MM.1S (cell line): ENCODE measurements around the gene FBXL2.
"Not testable (repeated sequence)": the region's sequence is repeated elsewhere in the genome, so short reads cannot be mapped to it uniquely, and the experiment has no call there.

Experiments used
- DNase-seq: peaks from one replicate; pipeline ENCODE4 v3.0.0-alpha.2; 2015
- H2AFZ ChIP-seq: fragments of 300-600 bp; sonication (generic); 2 replicates; pipeline ENCODE4 v1.6.0; 2016; ENCODE audit warnings: antibody characterized with exemption, low read length
- H3F3A ChIP-seq: fragments of 300-600 bp; sonication (generic); 2 replicates; pipeline ENCODE4 v1.6.1; 2016; ENCODE audit warnings: mild to moderate bottlenecking, antibody characterized with exemption, low read length, moderate library complexity, mixed read lengths; ENCODE audit not compliant: insufficient read depth
- H3K27ac ChIP-seq: fragments of 300-600 bp; sonication (generic); 2 replicates; pipeline ENCODE4 v1.5.1; 2016; ENCODE audit warnings: mild to moderate bottlenecking, low read length
- H3K27me3 ChIP-seq: fragments of 300-600 bp; sonication (generic); replicated peaks from 2 replicates; pipeline ENCODE4 v1.6.0; 2016; ENCODE audit warnings: low read length; ENCODE audit not compliant: insufficient read depth
- H3K36me3 ChIP-seq: fragments of 300-600 bp; sonication (generic); replicated peaks from 2 replicates; pipeline ENCODE4 v1.6.1; 2016; ENCODE audit warnings: mild to moderate bottlenecking, low read length, mixed read lengths; ENCODE audit not compliant: insufficient read depth
- H3K4me1 ChIP-seq: fragments of 300-600 bp; sonication (generic); 2 replicates; pipeline ENCODE4 v1.6.1; 2016; ENCODE audit warnings: low read length, mixed read lengths
- H3K4me2 ChIP-seq: fragments of 300-600 bp; sonication (generic); 2 replicates; pipeline ENCODE4 v1.6.0; 2016; ENCODE audit warnings: low read depth, low read length
- H3K4me3 ChIP-seq: fragments of 300-600 bp; sonication (generic); 2 replicates; pipeline ENCODE4 v1.5.1; 2016; ENCODE audit warnings: low read length, mixed read lengths
- H3K79me2 ChIP-seq: fragments of 300-600 bp; sonication (generic); 2 replicates; pipeline ENCODE4 v1.6.1; 2016; ENCODE audit warnings: mixed run types, low read length, mixed read lengths
- H3K9ac ChIP-seq: fragments of 300-600 bp; sonication (generic); 2 replicates; pipeline ENCODE4 v1.6.1; 2016; ENCODE audit warnings: low read length, mixed read lengths
- H3K9me2 ChIP-seq: fragments of 300-600 bp; sonication (generic); replicated peaks from 2 replicates; pipeline ENCODE4 v1.6.1; 2016; ENCODE audit warnings: mild to moderate bottlenecking, low read length, mixed read lengths; ENCODE audit not compliant: insufficient read depth
- H3K9me3 ChIP-seq: fragments of 300-600 bp; sonication (generic); replicated peaks from 2 replicates; pipeline ENCODE4 v1.6.1; 2016; ENCODE audit warnings: mild to moderate bottlenecking, low read length, mixed read lengths; ENCODE audit not compliant: insufficient read depth
- H4K20me1 ChIP-seq: fragments of 300-600 bp; sonication (generic); 2 replicates; pipeline ENCODE4 v1.6.1; 2016; ENCODE audit warnings: mild to moderate bottlenecking, low read length, moderate library complexity, mixed read lengths; ENCODE audit not compliant: insufficient read depth
- EZH2 ChIP-seq: fragments of 300-600 bp; sonication (generic); optimal IDR thresholded peaks from 2 replicates; pipeline ENCODE3; 2017; ENCODE audit warnings: low read depth, mild to moderate bottlenecking, antibody characterized with exemption, low read length, mixed read lengths
- EZH2phosphoT487 ChIP-seq: fragments of 300-600 bp; sonication (generic); IDR thresholded peaks from 2 replicates; pipeline ENCODE4 v1.6.1; 2018; ENCODE audit warnings: antibody characterized with exemption, low read length
- TF ChIP-seq, protein P1 (sequence below): fragments of 300-600 bp; sonication (generic); IDR thresholded peaks from 2 replicates; pipeline ENCODE4 v1.5.1; 2016; ENCODE audit warnings: antibody characterized with exemption, low read length, mixed read lengths

The FBXL2 gene

DNA sequence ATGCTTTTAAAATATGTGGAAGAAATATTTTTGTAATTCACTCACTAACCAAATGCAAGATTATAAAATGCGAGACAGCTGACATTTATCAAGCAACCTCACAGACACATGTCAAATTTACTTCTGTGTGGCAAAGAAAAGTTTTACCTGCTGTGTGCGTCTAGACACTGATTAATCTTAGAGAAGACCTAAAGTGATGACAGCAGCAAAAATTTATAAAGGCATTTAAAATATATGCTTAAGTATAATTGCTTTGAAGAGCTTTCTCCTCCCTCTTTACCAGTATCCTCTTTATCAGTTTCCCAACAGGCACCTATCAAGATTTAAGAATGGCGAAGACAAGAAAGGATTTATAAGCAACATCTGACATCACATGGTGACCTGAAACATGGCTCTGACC lies 125.7 kb downstream of the FBXL2 start:
- Histone ChIP-seq H3K9ac (no peak overlapping the region), H3K27ac (no peak overlapping the region), H3K36me3 (peaks cover 4% of the 10 kb centered on the region)

DNA sequence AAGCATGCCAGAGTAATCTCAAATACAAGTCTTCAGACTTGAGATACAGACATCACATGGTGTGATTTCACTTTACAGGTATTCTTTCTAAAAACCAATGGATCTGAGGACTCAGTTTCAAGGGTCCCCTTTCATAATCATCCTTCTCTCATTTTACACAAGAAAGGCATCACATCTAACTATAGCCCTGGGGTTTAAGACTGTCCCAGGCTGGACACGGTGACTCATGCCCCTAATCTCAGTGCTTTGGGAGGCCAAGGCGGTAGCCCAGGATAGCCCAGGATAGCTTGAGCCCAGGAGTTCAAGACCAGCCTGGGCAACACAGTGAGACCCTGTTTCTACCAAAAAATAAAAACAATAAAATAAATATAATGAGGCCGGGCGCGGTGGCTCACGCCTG lies 126.5 kb downstream of the FBXL2 start:
- Histone ChIP-seq H3K27ac (no peak overlapping the region), H3K9ac (no peak overlapping the region), H3K9me2 (no peaks in the 10 kb centered on the region), H3K79me2 (no peaks in the 10 kb centered on the region), H3K27me3 (no peaks in the 10 kb centered on the region), H4K20me1 (no peaks in the 10 kb centered on the region), H3K36me3 (peaks cover 4% of the 10 kb centered on the region), H3K4me3 (no peak overlapping the region), H2AFZ (no peak overlapping the region), H3K4me2 (no peak overlapping the region), H3K9me3 (no peaks in the 10 kb centered on the region), H3F3A (no peaks in the 10 kb centered on the region), H3K4me1 (no peaks in the 10 kb centered on the region)
- no peak for DNase-seq
- no peak for TF ChIP-seq EZH2
- TF ChIP-seq EZH2phosphoT487 = no peak
- TF ChIP-seq, protein P1, sequence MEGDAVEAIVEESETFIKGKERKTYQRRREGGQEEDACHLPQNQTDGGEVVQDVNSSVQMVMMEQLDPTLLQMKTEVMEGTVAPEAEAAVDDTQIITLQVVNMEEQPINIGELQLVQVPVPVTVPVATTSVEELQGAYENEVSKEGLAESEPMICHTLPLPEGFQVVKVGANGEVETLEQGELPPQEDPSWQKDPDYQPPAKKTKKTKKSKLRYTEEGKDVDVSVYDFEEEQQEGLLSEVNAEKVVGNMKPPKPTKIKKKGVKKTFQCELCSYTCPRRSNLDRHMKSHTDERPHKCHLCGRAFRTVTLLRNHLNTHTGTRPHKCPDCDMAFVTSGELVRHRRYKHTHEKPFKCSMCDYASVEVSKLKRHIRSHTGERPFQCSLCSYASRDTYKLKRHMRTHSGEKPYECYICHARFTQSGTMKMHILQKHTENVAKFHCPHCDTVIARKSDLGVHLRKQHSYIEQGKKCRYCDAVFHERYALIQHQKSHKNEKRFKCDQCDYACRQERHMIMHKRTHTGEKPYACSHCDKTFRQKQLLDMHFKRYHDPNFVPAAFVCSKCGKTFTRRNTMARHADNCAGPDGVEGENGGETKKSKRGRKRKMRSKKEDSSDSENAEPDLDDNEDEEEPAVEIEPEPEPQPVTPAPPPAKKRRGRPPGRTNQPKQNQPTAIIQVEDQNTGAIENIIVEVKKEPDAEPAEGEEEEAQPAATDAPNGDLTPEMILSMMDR = no peak

More for the DNA sequence above, 125.7 kb downstream of the FBXL2 start:
- H3K4me2 ChIP-seq = no peak overlapping the region
- no peak overlapping the region for H2AFZ ChIP-seq
- no peaks in the 10 kb centered on the region for H3K27me3 ChIP-seq
- no peaks in the 10 kb centered on the region for H3K4me1 ChIP-seq
- H3K4me3 ChIP-seq = no peak overlapping the region
- H3K79me2 ChIP-seq = no peaks in the 10 kb centered on the region
- H3K9me2 ChIP-seq = no peaks in the 10 kb centered on the region
- H3F3A ChIP-seq = no peaks in the 10 kb centered on the region
- TF ChIP-seq EZH2phosphoT487 = no peak
- H4K20me1 ChIP-seq = no peaks in the 10 kb centered on the region
- H3K9me3 ChIP-seq = no peaks in the 10 kb centered on the region
- DNase-seq = no peak

DNA sequence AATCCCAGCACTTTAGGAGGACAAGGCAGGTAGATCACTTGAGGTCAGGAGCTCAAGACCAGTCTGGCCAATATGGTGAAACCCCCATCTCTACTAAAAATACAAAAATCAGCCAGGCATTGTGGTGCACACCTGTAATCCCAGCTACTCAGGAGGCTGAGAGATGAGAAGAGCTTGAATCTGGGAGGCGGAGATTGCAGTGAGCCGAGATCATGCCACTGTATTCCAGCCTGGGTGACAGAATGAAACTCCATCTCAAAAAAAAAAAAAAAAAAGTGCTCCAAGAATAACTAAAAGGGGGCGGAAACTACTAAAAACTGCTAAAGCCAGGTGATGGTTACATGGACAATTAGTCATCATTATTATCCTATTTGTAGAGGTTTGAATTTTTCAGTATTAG lies 133.6 kb downstream of the FBXL2 start:
- H3F3A ChIP-seq, H3K4me3 ChIP-seq, H3K9me3 ChIP-seq, H3K27me3 ChIP-seq, H4K20me1 ChIP-seq, H3K9me2 ChIP-seq, DNase-seq, H3K4me1 ChIP-seq, H3K4me2 ChIP-seq, H2AFZ ChIP-seq, H3K9ac ChIP-seq, H3K36me3 ChIP-seq, H3K27ac ChIP-seq: not testable (repeated sequence)
- H3K79me2 ChIP-seq = peaks cover 19% of the 10 kb centered on the region

DNA sequence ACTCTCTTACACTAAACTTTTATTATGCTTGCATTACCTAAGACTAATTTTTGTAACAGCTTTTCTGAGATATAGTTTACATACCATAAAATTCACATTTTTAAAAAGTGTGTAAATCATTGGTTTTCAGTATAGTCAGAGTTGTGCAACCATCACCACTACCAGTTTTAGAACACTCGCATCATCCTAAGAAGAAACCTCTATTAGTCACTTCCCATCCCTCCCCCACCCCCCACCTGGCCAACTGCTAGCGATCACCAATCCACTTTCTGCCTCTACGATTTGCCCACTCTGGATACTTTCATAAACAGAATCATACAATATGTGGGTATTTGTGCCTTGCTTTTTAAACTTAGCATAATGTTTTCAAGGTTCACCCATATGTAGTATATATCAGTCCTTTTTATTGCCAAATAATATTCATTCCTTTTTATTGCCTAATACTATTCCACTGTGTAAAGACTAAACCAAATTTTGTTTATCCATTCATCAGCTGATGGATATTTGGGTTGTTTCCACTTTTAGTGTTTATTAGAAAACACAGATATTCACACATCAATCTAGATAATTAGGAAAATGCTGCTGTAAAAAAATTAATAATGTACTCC lies 139.9 kb downstream of the FBXL2 start:
- no peak for DNase-seq
- no peaks in the 10 kb centered on the region for H4K20me1 ChIP-seq
- H3K4me1 ChIP-seq = peaks cover 20% of the 10 kb centered on the region
- TF ChIP-seq, protein P1 = no peak
- TF ChIP-seq EZH2 = no peak
- no peak overlapping the region for H3K9ac ChIP-seq
- peaks cover 13% of the 10 kb centered on the region for H3F3A ChIP-seq
- H3K9me3 ChIP-seq = no peaks in the 10 kb centered on the region
- no peak overlapping the region for H3K4me2 ChIP-seq
- H3K36me3 ChIP-seq = 0 out of 2 replicates have a peak, but pooled peaks cover 7% of the 10 kb centered on the region
- H2AFZ ChIP-seq = no peak overlapping the region
- no peak overlapping the region for H3K27ac ChIP-seq
- H3K27me3 ChIP-seq = no peaks in the 10 kb centered on the region
- H3K4me3 ChIP-seq = no peak overlapping the region
- no peaks in the 10 kb centered on the region for H3K9me2 ChIP-seq
- peaks cover 60% of the 10 kb centered on the region for H3K79me2 ChIP-seq
